Astrocyte (in vitro differentiated cells and primary cell): ENCODE measurements around the gene ANKRD44. TPM values are rescaled to one million over a fixed set of nuclear protein-coding genes. Genes with fewer than 3 reads are reported as not detected.
"Not testable (repeated sequence)": the region's sequence is repeated elsewhere in the genome, so short reads cannot be mapped to it uniquely, and the experiment has no call there.

ENCODE experiments used
- DNase-seq: peaks from one replicate; pipeline ENCODE4 v3.0.0-alpha.2; 2010; ENCODE audit warnings: low read depth
- FAIRE-seq: peaks from 2 replicates; lab custom pipeline; 2011; peaks lifted over from hg19 to GRCh38; lab: Jason Lieb, UNC
- H2AFZ ChIP-seq: 2 replicates; pipeline ENCODE4 v1.6.0; 2012; ENCODE audit warnings: low read depth, low read length, inconsistent platforms
- H3K27ac ChIP-seq: 2 replicates; pipeline ENCODE4 v1.5.1; 2011; ENCODE audit warnings: low read depth, low read length, inconsistent platforms
- H3K27me3 ChIP-seq: 2 replicates; pipeline ENCODE4 v1.6.0; 2011; ENCODE audit warnings: low read length, inconsistent platforms; ENCODE audit not compliant: insufficient read depth
- H3K36me3 ChIP-seq: 2 replicates; pipeline ENCODE4 v1.5.1; 2011; ENCODE audit warnings: low read length, inconsistent platforms; ENCODE audit not compliant: insufficient read depth
- H3K4me1 ChIP-seq: 2 replicates; pipeline ENCODE4 v1.5.1; 2011; ENCODE audit warnings: low read length, inconsistent platforms; ENCODE audit not compliant: insufficient read depth
- H3K4me2 ChIP-seq: 2 replicates; pipeline ENCODE4 v1.6.0; 2012; ENCODE audit warnings: low read length, inconsistent platforms
- H3K4me3 ChIP-seq: 2 replicates; pipeline ENCODE4 v1.5.1; 2011; ENCODE audit warnings: low read depth, mild to moderate bottlenecking, low read length, inconsistent platforms; ENCODE audit not compliant: insufficient read depth
- H3K79me2 ChIP-seq: 2 replicates; pipeline ENCODE4 v1.6.0; 2012; ENCODE audit warnings: mild to moderate bottlenecking, low read length, inconsistent platforms; ENCODE audit not compliant: insufficient read depth
- H3K9ac ChIP-seq: 2 replicates; pipeline ENCODE4 v1.6.0; 2012; ENCODE audit warnings: mild to moderate bottlenecking, low read length, inconsistent platforms
- H3K9me3 ChIP-seq: 2 replicates; pipeline ENCODE4 v1.5.1; 2012; ENCODE audit warnings: low read depth, mild to moderate bottlenecking, low read length, inconsistent platforms; ENCODE audit not compliant: insufficient read depth
- H4K20me1 ChIP-seq: 2 replicates; pipeline ENCODE4 v1.6.0; 2012; ENCODE audit warnings: low read length, inconsistent platforms; ENCODE audit not compliant: insufficient read depth
- H3K27ac Mint-ChIP-seq: one replicate; pipeline ENCODE4 v1.8.0; 2021; ENCODE audit warnings: mild to moderate bottlenecking, mixed read lengths; ENCODE audit not compliant: unreplicated experiment
- H3K27me3 Mint-ChIP-seq: one replicate; pipeline ENCODE4 v1.8.0; 2021; ENCODE audit warnings: low read depth, mixed read lengths; ENCODE audit not compliant: unreplicated experiment
- H3K36me3 Mint-ChIP-seq: one replicate; pipeline ENCODE4 v1.8.0; 2021; ENCODE audit warnings: low read depth, mixed read lengths; ENCODE audit not compliant: unreplicated experiment
- H3K4me1 Mint-ChIP-seq: one replicate; pipeline ENCODE4 v1.8.0; 2021; ENCODE audit warnings: low read depth, mixed read lengths; ENCODE audit not compliant: unreplicated experiment
- H3K4me3 Mint-ChIP-seq: one replicate; pipeline ENCODE4 v1.8.0; 2021; ENCODE audit warnings: mild to moderate bottlenecking, moderate library complexity, mixed read lengths; ENCODE audit not compliant: unreplicated experiment
- H3K9me3 Mint-ChIP-seq: one replicate; pipeline ENCODE4 v1.8.0; 2021; ENCODE audit warnings: mild to moderate bottlenecking, mixed read lengths; ENCODE audit not compliant: unreplicated experiment
- CTCF ChIP-seq: IDR thresholded peaks from 2 replicates; pipeline ENCODE4 v1.5.1; 2011; ENCODE audit warnings: low read depth, mild to moderate bottlenecking, inconsistent platforms, low read length, moderate library complexity; ENCODE audit not compliant: insufficient read depth
- EZH2 ChIP-seq: IDR thresholded peaks from 2 replicates; pipeline ENCODE4 v1.6.1; 2012; ENCODE audit warnings: mild to moderate bottlenecking, low read length, inconsistent platforms; ENCODE audit not compliant: insufficient read depth
- total RNA-seq: library from RNA; stranded (reverse); gene quantifications from 2 replicates; pipeline ENCODE4 v1.2.1, GENCODE V29; 2021

ANKRD44 gene
- total RNA-seq, 1 donor from 2014 or later = 7.2 TPM

GRCh38 chr2:197241596-197241995 lies 69.0 kb downstream of the ANKRD44 start:
- no peak for DNase-seq
- Mint-ChIP-seq H3K4me3 (no peak overlapping the region), H3K36me3 (no peaks in the 10 kb centered on the region), H3K9me3 (no peaks in the 10 kb centered on the region), H3K27me3 (no peaks in the 10 kb centered on the region), H3K4me1 (peaks cover 3% of the 10 kb centered on the region), H3K27ac (no peak overlapping the region)
- no peak overlapping the region for H3K4me3 ChIP-seq
- H3K79me2 ChIP-seq = no peaks in the 10 kb centered on the region
- FAIRE-seq = no peak
- no peak overlapping the region for H3K9ac ChIP-seq
- H4K20me1 ChIP-seq = no peaks in the 10 kb centered on the region
- H3K4me2 ChIP-seq = no peak overlapping the region
- H2AFZ ChIP-seq = no peak overlapping the region
- no peaks in the 10 kb centered on the region for H3K27me3 ChIP-seq
- H3K27ac ChIP-seq = no peak overlapping the region
- no peaks in the 10 kb centered on the region for H3K4me1 ChIP-seq
- no peak for TF ChIP-seq CTCF
- TF ChIP-seq EZH2 = no peak
- H3K9me3 ChIP-seq = no peaks in the 10 kb centered on the region
- H3K36me3 ChIP-seq = no peaks in the 10 kb centered on the region

GRCh38 chr2:197241153-197241552 lies 69.4 kb downstream of the ANKRD44 start:
- Mint-ChIP-seq H3K4me3 (no peak overlapping the region), H3K27me3 (no peaks in the 10 kb centered on the region), H3K27ac (no peak overlapping the region), H3K4me1 (peaks cover 3% of the 10 kb centered on the region), H3K36me3 (no peaks in the 10 kb centered on the region), H3K9me3 (no peaks in the 10 kb centered on the region)
- H3K4me2 ChIP-seq = no peak overlapping the region
- H3K9me3 ChIP-seq = no peaks in the 10 kb centered on the region
- no peaks in the 10 kb centered on the region for H3K79me2 ChIP-seq
- no peak overlapping the region for H3K4me3 ChIP-seq
- H3K36me3 ChIP-seq = no peaks in the 10 kb centered on the region
- DNase-seq (no peak), FAIRE-seq (no peak)
- no peak overlapping the region for H3K27ac ChIP-seq
- no peaks in the 10 kb centered on the region for H3K4me1 ChIP-seq
- H4K20me1 ChIP-seq = no peaks in the 10 kb centered on the region
- H3K9ac ChIP-seq = no peak overlapping the region
- no peaks in the 10 kb centered on the region for H3K27me3 ChIP-seq
- TF ChIP-seq EZH2 = no peak
- TF ChIP-seq CTCF = no peak
- H2AFZ ChIP-seq = no peak overlapping the region

GRCh38 chr2:197240421-197241041 lies 70.0 kb downstream of the ANKRD44 start:
- Histone ChIP-seq H4K20me1 (no peaks in the 10 kb centered on the region), H3K4me2 (no peak overlapping the region), H3K79me2 (no peaks in the 10 kb centered on the region), H3K36me3 (no peaks in the 10 kb centered on the region), H3K27me3 (no peaks in the 10 kb centered on the region), H3K9ac (no peak overlapping the region), H3K9me3 (no peaks in the 10 kb centered on the region), H3K27ac (no peak overlapping the region), H3K4me3 (no peak overlapping the region), H3K4me1 (no peaks in the 10 kb centered on the region), H2AFZ (no peak overlapping the region)
- DNase-seq = no peak
- Mint-ChIP-seq H3K27me3 (no peaks in the 10 kb centered on the region), H3K9me3 (no peaks in the 10 kb centered on the region), H3K36me3 (no peaks in the 10 kb centered on the region), H3K4me1 (peaks cover 3% of the 10 kb centered on the region), H3K27ac (no peak overlapping the region), H3K4me3 (no peak overlapping the region)
- FAIRE-seq = no peak
- TF ChIP-seq CTCF (no peak), EZH2 (no peak)

- H3K27ac Mint-ChIP-seq, H3K4me3 ChIP-seq, H3K27me3 ChIP-seq, H3K36me3 Mint-ChIP-seq, H3K4me1 ChIP-seq, H3K27me3 Mint-ChIP-seq, H3K79me2 ChIP-seq, H3K9me3 Mint-ChIP-seq, H3K27ac ChIP-seq, H3K36me3 ChIP-seq, H3K4me3 Mint-ChIP-seq, H3K4me2 ChIP-seq, H4K20me1 ChIP-seq, FAIRE-seq, DNase-seq, H3K9ac ChIP-seq, H2AFZ ChIP-seq, H3K4me1 Mint-ChIP-seq, H3K9me3 ChIP-seq: not testable (repeated sequence)
These were observed 70.6 kb downstream of the ANKRD44 start for GRCh38 chr2:197240018-197240417.
